Measurements from ENCODE around the gene EXOC7.

- no peak for TF ChIP-seq MAX (IDR thresholded peaks at IDR 0.05)
- TF ChIP-seq FOXM1 (IDR thresholded peaks at IDR 0.05; ENCODE audit: borderline replicate concordance, low read depth), result no peak
- TF ChIP-seq EP300 (IDR thresholded peaks at IDR 0.05; ENCODE audit: borderline replicate concordance), result no peak
- TF ChIP-seq CREB1 (IDR thresholded peaks at IDR 0.05; ENCODE audit: low read depth), result no peak
Observed at GRCh38 chr17:76147211-76148014, 43.8 kb upstream of the EXOC7 start.

All from Ishikawa (cell line).